Measurements from ENCODE around the gene CARHSP1.
"Not testable (repeated sequence)": the region's sequence is repeated elsewhere in the genome, so short reads cannot be mapped to it uniquely, and the experiment has no call there.

CARHSP1 gene

DNA sequence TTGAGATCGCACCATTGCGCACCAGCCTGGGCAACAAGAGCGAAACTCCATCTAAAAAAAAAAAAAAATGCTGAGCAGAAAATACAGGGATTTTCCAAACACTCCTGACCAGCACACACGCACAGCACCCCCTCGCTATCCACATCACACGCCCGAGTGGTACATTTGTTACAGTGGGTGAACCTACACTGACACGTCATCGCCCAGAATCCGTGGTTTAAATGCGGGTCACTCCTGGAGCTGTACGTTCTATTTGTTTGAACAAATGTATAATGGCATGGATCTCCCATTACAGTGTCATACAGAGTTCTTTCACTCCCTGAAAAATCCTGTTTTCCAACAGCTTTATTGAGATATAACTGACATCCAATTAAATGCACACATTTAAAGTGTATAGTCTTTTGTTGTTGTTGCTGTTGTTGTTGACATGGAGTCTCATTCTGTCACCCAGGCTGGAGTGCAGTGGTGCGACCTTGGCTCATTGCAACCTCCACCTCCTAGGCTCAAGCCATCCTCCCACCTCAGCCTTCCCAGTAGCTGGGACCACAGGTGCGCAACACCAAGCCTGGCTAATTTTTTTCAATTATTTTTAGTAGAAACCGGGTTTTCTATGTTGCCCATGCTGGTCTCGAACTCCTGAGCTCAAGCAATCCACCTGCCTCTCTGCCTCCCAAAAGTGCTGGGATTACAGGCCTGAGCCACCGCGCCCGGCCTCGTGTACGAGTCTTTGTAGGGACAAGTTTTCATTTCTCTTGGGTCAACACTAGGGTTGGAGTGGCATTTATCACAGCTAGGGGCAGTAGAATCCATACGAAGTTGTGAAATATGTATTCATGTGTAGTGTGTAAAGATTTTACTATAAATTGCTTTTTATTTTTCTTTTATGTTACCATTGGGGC, 4.4 kb upstream of the CARHSP1 start:
- no peak for DNase-seq (ENCODE audit: low read depth in 2 of 3, low spot score in 1 of 3)

DNA sequence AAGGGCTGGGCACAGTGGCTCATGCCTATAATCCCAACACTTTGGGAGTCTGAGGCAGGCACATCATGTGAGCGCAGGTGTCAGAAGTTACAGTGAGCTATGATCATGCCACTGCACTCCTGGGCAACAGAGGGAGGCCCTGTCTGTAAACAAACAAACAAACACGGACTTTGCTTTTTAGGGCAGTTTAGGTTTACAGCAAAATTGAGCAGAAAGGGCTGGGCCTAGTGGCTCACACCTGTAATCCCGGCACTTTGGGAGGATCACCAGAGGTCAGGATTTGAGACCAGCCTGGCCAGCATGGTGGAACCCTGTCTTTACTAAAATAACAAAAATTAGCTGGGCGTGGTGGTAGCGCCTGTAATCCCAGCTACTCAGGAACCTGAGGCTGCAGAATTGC, 3.3 kb upstream of the CARHSP1 start:
- no peak for DNase-seq (ENCODE audit: low read depth in 2 of 3, low spot score in 1 of 3)

DNA sequence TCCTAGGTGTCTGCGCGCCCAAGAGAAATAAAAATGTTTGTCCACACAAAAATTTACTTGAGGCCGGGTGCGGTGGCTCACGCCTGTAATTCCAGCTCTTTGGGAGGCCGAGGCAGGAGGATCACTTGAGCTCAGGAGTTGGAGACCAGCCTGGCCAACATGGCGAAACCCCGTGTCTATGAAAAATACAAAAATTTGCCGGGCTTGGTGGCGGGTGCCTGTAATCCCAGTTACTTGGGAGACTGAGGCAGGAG, 1.1 kb upstream of the CARHSP1 start:
- DNase-seq (ENCODE audit: low read depth in 2 of 3, low spot score in 1 of 3): not testable (repeated sequence)

DNA sequence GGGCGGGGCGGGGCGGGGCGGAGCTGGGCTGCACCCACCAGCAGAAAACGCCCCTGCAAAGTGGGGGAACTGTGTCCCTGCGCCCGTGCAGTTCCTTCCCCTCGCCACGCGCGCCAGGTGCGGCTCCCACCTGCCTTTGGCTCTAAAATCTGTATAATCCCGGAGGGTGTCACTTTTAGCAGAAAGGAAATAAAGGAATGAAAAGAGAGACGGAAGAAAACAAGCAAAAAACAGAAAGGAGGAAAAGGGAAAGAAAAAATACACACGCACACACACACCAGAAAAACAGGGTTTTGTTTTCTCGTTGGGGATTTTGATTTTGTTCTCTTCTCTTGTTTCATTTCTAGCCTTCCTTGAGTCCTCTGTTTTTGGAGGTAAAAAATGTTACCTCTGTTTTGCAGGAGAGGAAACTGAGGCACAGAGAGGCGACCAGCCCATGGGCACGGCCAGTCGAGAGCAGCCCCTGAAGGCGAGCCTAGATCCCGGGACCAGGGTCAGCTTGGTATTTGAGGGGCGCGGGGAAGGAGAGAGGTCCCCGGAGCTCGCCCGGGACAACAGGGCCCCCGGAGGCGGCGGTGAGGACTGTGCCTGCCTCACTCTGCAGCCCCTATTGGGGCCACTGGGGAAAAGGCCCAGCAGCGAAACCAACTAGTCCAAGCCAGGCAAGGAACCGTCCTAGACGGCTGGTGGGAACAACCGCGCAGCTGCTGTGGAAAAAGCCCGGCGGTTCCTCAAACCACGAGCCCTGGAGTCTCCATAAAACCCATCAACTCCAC, 594 bp upstream of the CARHSP1 start:
- no peak for DNase-seq (ENCODE audit: low read depth in 2 of 3, low spot score in 1 of 3)

DNA sequence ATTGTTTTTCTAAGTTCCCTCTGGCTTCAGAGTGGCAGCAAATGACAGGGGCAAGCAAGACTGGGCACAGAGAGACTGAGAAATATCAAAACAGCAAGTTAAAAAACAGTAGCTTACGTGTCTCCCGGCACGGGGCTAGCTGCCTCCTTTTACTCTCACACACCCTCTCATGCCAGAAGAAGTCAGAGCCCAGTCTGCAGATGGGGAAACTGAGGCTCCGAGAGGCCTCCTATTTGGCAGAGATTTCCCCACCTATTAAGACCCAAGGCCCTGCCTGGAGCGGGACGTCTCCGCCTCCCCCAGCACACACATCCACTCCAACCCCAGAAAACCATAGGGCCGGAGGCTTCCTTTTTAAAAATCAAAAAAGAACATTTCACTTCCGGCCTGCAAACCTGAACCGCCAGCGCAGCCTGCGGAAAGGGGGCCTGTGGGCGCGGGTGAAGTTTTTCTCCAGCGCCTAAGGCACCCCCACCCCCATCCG, 832 bp downstream of the CARHSP1 start:
- DNase-seq (ENCODE audit: low read depth in 2 of 3, low spot score in 1 of 3): no peak

DNA sequence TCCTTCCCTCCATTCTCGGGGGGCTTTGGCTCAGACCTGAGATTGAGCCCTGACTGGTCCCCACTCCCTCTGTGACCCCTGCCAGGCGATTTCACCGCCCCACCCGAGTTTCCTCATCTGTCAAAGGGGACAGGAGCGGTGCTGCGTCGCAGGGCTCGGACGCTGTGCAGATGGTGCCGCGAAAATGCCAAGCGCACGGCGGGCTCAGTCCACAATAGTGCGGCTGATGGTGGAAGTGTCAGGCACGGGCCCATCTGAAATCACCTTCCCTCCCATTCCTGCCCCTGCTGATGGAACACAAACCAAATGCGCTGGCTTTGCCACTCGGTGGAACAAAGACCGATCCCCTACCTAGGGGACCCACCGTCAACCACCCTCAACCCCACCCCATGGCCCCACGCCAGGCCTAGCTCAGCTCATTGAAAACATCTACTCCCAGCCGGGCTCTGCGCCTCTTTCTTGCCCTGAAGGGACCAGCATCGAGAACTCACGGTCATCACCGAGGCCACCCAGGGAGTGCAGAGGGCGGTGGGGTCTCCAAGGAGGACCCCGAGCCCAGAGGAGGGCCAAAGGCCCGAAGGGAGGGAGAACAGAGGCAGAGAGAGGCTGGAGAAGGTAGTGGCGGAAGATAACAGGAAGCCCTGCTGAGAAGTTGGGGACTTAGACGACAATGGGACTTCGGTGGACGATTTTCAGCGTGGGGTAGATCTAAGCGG, 1.4 kb downstream of the CARHSP1 start:
- no peak for DNase-seq (ENCODE audit: low read depth in 2 of 3, low spot score in 1 of 3)

DNA sequence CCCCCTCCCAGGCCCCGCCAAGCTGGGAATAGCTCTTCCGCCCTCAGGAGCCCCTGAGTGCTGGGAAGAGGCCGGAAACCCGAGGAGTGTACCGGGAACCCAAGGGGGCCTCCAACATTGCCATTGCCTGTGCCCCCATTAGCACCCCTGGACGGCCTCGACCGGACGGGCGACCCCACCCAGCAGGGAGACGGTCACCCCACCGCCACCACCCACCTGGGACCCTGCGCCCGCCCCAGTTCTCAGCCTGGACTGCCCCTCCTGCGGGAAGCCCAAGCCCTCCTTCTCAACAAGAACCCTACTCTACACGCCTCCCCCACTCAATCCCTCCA, 2.0 kb downstream of the CARHSP1 start:
- DNase-seq (ENCODE audit: low read depth in 2 of 3, low spot score in 1 of 3): no peak

DNA sequence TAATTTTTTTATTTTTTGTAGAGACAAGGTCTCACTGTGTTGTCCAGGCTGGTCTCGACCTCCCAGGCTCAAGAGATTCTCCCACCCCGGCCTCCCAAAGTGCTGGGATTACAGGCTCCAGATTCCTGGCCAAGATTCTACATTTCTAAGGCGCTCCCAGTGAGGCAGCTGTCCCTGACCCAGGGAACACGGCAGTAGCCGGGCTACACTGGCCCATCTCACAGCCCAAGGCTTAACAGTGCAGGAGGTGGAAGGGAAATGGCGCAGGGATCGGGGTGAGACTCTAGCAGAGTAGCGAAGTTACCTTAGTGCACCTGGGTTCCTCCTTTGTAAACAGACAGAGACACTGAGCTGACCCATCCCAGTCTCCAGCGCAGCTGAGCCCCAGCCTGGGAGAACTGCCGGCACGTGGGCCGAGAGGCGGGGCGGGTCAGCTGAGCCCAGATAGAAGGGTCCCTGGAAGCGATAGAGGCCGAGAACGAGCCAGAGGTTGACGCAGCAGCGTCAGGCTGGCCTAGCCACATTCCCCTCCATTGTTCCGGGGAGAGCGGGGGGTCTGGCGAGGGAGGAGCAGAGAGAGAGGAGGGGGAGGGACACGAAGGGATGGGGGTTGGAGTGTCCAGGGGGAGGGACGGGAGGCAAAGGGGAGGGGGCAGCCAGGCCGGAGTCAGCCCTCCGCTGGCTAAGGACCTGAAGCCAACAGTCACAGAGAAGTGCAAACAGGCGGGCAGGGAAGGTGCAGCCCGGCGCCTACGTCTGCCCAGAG, 2.5 kb downstream of the CARHSP1 start:
- DNase-seq (ENCODE audit: low read depth in 2 of 3, low spot score in 1 of 3): no peak

DNA sequence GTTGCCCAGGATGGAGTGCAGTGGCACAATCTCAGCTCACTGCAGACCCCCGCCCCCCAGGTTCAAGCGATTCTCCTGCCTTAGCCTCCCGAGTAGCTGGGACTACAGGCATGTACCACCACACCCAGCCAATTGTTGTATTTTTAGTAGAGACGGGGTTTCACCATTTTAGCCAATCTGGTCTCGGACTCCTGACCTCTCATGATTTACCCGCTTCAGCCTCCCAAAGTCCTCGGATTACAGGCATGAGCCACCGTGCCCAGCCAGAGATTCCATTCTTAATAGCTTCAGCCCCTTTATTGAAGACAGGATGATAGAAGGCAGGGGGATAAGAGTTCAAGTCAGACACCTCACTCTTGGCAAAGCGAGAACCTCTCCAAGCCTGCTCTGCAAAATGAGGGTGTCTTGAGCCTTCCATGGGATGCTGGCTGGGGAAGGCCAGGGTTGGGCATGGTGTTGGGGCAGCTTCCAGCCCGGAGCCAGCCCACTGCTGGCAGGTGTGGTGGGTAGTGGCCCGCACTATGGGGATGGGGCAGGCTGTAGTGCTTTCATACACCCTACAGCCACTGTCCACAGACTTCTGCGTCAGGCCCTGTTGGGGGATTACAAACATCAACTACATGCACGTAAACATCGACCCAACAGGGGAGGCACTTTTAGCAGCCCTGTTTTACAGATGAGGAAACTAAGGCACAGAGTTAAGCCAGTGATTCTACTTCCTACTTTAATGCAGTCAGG, 3.5 kb downstream of the CARHSP1 start:
- DNase-seq (ENCODE audit: low read depth in 2 of 3, low spot score in 1 of 3): no peak

DNA sequence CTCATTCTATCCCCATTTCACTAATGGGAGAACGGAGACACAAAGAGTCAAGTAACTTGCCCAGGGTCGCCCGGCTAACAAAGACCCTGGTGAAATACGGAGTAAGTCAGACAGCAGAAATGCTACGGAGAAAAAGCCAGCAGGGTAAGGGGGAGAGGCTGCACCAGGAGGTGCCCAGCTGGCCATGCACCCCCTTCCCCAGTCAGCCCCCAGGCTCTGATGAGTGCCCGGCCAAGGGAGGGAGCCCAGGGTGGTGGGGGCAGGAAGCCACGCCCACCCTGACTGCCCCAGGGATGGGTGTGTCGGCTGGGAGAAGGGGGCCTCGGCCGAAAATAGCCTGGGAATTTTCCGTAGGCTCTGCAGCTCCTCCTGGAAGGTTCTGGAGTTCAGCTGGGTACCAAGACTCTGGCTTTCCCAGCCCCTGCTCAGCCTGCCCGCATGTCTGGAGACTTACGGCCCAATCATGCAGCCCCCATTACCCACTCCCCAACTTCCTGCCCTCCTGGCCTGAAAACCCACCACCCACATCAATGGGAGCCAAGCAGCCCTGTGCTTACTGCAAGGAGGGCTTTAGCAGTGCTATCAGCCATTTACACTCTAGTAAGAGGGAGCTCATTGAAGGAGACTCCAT, 4.2 kb downstream of the CARHSP1 start:
- no peak for DNase-seq (ENCODE audit: low read depth in 2 of 3, low spot score in 1 of 3)

DNA sequence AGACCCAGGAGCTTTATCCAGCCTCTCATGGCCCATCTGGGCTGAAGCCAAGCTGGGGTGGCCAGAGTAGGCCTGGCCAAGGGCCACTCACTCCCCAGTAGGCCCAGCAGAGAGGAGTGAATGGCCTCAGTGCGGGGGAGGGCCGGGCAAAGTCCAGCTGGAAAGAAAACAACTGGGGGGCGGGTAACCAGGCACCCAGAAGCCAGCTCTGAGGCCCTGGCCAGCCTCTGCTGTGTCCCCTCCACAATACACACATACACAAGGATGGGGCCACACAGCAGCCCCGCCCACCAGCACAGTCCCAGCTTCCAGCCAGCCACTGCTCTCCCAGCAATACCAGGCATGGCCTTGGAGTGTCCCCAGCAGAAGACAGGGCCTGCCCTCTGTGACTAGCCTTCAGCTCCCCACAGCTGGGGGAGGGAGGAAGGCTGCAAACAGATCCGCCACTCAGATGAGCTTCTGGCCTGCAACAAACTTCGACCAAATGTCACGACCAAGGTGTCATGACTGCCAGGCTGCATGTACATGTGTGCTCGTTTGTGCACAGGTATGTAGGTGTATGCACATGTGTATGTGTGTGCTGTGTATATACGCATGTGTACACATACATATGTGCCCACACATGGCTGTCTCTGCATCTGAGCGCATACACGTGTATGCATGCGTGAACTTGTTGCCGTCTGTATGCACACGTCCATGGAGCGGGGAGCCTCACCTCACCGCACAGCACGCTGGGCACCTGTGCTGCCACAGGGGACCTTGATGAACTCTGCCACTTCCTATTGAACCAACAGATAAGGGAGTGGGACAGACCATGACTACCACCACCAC, 5.0 kb downstream of the CARHSP1 start:
- no peak for DNase-seq (ENCODE audit: low read depth in 2 of 3, low spot score in 1 of 3)

DNA sequence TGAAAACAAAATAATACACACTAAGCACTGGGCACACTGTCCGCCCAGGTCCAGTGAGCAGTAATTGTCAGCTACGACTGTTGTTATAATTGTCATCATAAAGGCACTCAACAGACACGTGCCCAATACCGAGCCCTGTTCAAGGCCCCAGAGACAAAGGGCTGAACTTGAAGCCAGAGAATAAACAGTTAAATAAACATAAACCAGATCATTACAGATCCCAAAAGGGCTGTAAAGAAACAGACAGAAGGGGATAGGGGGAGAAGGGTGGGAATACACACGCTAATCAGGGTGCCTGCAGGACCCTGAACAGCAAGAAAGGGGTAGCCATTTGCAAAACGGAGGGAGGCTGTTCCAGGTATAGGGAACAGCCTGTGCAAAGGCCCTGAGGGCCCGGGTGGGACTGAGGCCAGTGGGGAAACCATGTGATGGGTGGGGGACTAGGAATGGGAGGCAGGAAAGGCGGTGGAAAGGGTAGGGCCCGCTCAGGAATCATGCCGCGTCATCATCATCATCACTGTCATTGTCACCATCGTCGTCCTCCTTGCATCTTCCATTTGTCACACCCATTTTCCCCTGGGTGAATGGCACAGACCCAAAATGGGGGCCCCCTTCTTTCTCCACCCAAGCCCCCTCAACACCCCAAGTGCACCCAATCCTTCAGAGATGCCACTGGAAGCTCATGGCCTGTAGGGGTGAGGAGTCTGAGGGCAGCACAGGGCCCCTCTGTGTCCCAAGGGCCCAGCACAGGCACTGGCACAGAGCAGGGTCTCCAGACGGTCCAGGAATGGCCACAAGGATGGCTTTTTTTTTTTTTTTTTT, 6.3 kb downstream of the CARHSP1 start:
- DNase-seq (ENCODE audit: low read depth in 2 of 3, low spot score in 1 of 3): no peak

DNA sequence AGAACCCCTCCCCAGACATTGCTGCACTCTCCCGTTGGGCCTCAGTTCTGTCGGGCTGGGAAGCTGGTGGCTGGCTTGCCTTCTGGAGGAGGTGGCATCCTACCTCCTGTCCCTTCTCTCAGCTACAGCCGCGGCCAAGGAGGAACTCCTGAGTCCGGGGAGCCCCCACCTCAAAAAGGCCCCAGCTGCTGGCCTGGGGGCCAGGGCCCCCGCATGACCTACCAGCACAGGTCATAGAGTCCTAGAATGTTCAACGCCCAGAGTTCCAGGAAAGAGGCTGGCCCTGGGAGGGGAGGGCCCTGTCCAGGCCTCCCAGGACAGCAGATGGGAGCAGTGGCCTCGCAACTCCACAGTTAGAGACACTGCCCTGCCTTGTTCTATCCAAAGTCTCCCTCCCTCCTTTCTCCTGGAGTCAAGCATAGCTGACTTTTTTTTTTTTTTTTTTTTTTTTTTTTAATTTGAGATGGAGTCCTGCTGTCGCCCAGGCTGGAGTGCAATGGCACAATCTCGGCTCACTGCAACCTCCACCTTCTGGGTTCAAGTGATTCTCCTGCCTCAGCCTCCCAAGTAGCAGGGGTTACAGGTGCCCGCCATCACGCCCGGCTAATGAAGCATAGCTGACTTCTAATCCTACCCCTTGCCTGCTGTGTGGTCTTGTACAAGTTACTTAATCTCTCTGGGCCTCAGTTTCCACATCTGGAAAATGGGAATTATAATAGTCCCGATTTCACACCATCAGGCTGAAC, 7.1 kb downstream of the CARHSP1 start:
- DNase-seq (ENCODE audit: low read depth in 2 of 3, low spot score in 1 of 3): no peak

DNA sequence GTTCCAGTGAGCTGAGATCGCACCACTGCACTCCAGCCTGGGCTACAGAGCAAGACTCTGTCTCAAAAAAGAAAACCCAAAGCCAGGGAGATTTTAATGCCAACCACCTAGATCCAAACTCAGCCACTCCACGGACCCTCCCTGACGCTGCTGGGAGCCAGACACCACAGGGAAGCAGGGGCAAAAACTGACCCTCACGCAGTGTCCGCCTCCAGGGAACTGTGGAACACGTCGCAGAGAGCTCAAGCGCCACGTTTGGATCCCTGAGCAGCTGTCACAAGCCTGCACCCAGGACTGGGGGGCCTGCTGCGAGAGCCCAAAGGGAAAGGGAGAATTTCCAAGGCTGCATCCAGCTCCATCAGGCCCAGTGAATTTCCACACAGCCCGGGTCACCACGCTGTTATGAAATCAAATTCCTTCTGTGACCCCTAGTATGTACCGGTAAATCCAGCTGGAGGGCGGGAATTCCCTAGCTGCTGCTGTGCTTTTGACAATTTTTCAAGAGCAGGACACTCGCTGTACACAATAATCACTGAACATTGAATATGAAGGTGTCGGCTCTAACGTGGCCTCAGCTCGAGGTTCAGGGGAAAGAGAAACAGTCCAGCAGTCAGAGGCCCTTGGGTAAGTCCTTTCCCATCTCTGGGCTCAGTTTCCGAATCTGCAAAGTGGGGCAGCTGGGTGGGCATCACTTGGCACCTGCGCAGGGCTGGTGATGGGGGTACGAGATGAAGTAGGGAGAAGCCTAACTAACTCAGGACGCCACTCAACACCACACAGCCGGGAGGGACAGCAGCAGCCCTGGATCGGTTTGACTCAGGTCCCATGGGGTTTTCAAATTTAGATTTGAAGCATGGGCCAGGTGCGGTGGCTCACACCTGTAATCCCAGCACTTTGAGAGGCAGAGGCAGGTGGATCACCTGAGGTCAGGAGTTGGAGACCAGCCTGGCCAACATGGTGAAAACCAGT, 8.6 kb downstream of the CARHSP1 start:
- no peak for DNase-seq (ENCODE audit: low read depth in 2 of 3, low spot score in 1 of 3)

DNA sequence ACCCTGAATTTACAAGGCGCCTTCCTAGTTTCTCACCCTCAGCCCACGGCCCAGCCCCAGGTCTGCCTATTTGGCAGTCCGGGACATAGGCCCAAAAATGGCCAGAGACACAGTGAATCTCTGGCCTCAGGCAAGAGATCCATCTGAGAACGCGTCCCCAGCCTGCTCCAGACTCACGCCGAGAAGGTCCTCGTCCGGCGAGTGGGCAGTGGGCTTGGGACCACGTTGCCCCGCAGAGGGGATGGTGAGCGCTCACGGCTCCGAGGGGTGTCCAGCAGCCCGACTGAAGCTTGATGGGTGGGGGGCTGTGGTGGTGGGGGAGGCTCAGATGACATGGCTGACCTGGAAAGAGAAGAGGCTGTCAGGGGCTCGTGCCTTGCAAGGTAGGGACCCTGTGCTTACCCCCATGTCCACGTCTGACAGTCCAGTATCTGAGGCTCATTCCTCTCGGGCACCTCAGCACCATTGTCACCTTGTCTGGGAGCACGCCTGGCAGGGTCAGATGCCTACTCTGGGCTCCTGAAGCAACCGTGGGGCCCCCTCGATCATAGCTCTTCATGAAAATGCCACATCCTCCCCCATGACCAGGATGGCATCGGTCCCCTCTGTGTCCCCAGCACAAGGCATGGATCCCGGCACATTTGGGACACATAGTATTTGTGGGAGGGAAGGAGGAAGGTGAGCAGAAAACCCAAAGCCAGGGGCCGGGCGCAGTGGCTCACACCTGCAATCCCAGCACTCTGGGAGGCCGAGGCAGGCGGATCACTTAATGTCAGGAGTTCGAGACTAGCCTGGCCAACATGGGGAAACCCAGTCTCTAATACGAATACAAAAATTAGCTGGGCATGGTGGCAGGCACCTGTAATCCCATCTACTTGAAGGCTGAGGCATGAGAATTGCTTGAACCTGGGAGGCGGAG, 9.6 kb downstream of the CARHSP1 start:
- no peak for DNase-seq (ENCODE audit: low read depth in 2 of 3, low spot score in 1 of 3)
